GM19467 (cell line): ENCODE results near the gene CELSR1.
"Not testable (repeated sequence)": the region's sequence is repeated elsewhere in the genome, so short reads cannot be mapped to it uniquely, and the experiment has no call there.

Source experiments
- ATAC-seq: cut with Tn5 transposase; IDR thresholded peaks from one replicate; pipeline ENCODE4 v1.9.1; 2021; ENCODE audit warnings: mild to moderate bottlenecking, moderate library complexity; ENCODE audit not compliant: unreplicated experiment

Gene CELSR1

GRCh38 chr22:46533070-46533833, 4.2 kb downstream of the CELSR1 start:
- ATAC-seq, result no peak

GRCh38 chr22:46532416-46532815, 5.0 kb downstream of the CELSR1 start:
- ATAC-seq, result no peak

- no peak for ATAC-seq
Observed at GRCh38 chr22:46531581-46532175, 5.7 kb downstream of the CELSR1 start.

GRCh38 chr22:46528121-46528610, 9.3 kb downstream of the CELSR1 start:
- ATAC-seq, result no peak

GRCh38 chr22:46526244-46526839, 11.1 kb downstream of the CELSR1 start:
- ATAC-seq, result no peak

GRCh38 chr22:46525389-46526243, 11.8 kb downstream of the CELSR1 start:
- ATAC-seq, result no peak

GRCh38 chr22:46524203-46524740, 13.1 kb downstream of the CELSR1 start:
- ATAC-seq, result no peak

GRCh38 chr22:46522797-46523196, 14.6 kb downstream of the CELSR1 start:
- no peak for ATAC-seq

GRCh38 chr22:46521994-46522393, 15.4 kb downstream of the CELSR1 start:
- ATAC-seq, result no peak

- ATAC-seq, result no peak
Observed at GRCh38 chr22:46520880-46521279, 16.5 kb downstream of the CELSR1 start.

GRCh38 chr22:46519377-46519776, 18.0 kb downstream of the CELSR1 start:
- no peak for ATAC-seq

- ATAC-seq, result no peak
Observed at GRCh38 chr22:46518542-46519325, 18.7 kb downstream of the CELSR1 start.

GRCh38 chr22:46518038-46518437, 19.4 kb downstream of the CELSR1 start:
- ATAC-seq, result no peak

GRCh38 chr22:46517255-46517761, 20.1 kb downstream of the CELSR1 start:
- ATAC-seq, result no peak

GRCh38 chr22:46516638-46517037, 20.8 kb downstream of the CELSR1 start:
- no peak for ATAC-seq

GRCh38 chr22:46516112-46516487, 21.3 kb downstream of the CELSR1 start:
- not testable (repeated sequence) for ATAC-seq

- no peak for ATAC-seq
Observed at GRCh38 chr22:46515208-46516111, 22.0 kb downstream of the CELSR1 start.

- no peak for ATAC-seq
Observed at GRCh38 chr22:46514592-46515207, 22.7 kb downstream of the CELSR1 start.
